Sigmoid colon (tissue), 3 donors: ENCODE measurements around the gene RMND5A.

Experiments used
- POLR2A ChIP-seq, 2 donors: fragments of 450-650 bp; IDR thresholded peaks; one replicate each; pipeline ENCODE4 v1.6.1; 2016; ENCODE audit warnings: antibody characterized with exemption in 2 of 2, mild to moderate bottlenecking in 2 of 2, moderate library complexity in 2 of 2
- TF ChIP-seq, protein P1 (sequence below), 4 experiments: fragments of 450-650 bp in 3 of 4; fragments of 200-600 bp in 1 of 4; IDR thresholded peaks; one replicate each; pipeline ENCODE4 v1.5.1; 2016 to 2019; ENCODE audit warnings: antibody characterized with exemption in 4 of 4, mild to moderate bottlenecking in 3 of 4, moderate library complexity in 2 of 4

- TF ChIP-seq, protein P1, sequence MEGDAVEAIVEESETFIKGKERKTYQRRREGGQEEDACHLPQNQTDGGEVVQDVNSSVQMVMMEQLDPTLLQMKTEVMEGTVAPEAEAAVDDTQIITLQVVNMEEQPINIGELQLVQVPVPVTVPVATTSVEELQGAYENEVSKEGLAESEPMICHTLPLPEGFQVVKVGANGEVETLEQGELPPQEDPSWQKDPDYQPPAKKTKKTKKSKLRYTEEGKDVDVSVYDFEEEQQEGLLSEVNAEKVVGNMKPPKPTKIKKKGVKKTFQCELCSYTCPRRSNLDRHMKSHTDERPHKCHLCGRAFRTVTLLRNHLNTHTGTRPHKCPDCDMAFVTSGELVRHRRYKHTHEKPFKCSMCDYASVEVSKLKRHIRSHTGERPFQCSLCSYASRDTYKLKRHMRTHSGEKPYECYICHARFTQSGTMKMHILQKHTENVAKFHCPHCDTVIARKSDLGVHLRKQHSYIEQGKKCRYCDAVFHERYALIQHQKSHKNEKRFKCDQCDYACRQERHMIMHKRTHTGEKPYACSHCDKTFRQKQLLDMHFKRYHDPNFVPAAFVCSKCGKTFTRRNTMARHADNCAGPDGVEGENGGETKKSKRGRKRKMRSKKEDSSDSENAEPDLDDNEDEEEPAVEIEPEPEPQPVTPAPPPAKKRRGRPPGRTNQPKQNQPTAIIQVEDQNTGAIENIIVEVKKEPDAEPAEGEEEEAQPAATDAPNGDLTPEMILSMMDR (IDR thresholded peaks at IDR 0.05): no peak
- no peak for TF ChIP-seq POLR2A (IDR thresholded peaks at IDR 0.05)
Measured at GRCh38 chr2:86679036-86679435, 41.1 kb upstream of the RMND5A start.
